Esophagus muscularis mucosa (tissue), 3 donors: ENCODE data around the gene PRPF6.

Source experiments
- CTCF ChIP-seq, 3 experiments: fragments of 200-600 bp in 2 of 3; fragments of 450-650 bp in 1 of 3; sonication (generic) in 2 of 3; IDR thresholded peaks; one replicate each; pipeline ENCODE4 v1.5.1; 2017 to 2019; ENCODE audit warnings: antibody characterized with exemption in 3 of 3, mild to moderate bottlenecking in 2 of 3, moderate library complexity in 1 of 3
- POLR2A ChIP-seq: fragments of 450-650 bp; IDR thresholded peaks from one replicate; pipeline ENCODE4 v1.6.1; 2017; ENCODE audit warnings: antibody characterized with exemption, moderate library complexity, mild to moderate bottlenecking, low read depth

GRCh38 chr20:64080013-64080812 is 99.3 kb downstream of the PRPF6 start, which contains the start of gene OPRL1:
- TF ChIP-seq CTCF (IDR thresholded peaks at IDR 0.05) (no peak), POLR2A (no peak)
